Fibroblast of the conjunctiva (primary cell): ENCODE results near the gene GUCY2D.
A peak's percentile ranks its signal among the peaks of the same experiment; 100 is the strongest.
"Not testable (repeated sequence)": the region's sequence is repeated elsewhere in the genome, so short reads cannot be mapped to it uniquely, and the experiment has no call there.

Source experiments
- DNase-seq: peaks from one replicate; pipeline ENCODE4 v3.0.0-alpha.2; 2010; ENCODE audit warnings: low read depth

Gene GUCY2D

DNA sequence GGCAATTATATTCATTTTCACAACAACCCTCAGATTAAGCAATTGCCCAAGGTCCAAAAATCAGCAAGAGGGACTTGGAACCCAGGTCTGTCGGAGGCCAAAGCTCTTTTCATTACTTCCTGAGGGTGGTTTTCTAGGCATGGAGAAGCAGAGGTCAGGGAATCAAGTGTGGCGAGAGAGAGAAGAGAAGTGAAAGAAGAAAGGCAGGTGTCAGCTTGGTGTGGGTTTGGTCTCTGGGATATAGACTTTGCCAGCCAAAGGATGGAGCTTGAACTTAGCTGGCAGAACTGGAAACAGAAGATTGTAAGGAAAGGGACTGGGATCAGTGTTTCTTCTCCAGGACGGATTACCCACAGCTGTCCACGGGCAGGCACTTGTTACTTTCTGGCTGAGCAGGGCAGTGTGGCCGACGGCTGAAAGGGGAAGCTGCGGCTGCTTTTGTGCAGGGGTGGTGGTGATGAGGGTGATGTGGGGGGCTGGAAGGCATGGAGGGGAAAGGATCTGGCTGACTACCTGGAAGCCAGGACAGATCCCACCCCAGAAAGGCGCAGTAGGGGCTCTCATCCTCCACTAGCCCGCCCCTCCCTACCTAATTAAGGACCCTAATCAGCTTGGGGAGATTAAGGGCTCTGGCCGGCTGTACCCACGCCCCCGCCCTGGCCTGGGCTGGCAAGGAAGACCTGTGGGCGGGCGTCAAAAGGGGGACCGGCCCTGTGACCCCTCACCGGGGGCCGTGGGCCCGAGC, at the start of gene GUCY2D:
TSS of gene GUCY2D (plus strand) at position 640 of the 745 bp plus-strand sequence. CDS start 433 bp downstream, outside the sequence.
- no peak for DNase-seq

GRCh38 chr17:7953266-7953665, 49.1 kb upstream of the GUCY2D start:
- not testable (repeated sequence) for DNase-seq

DNA sequence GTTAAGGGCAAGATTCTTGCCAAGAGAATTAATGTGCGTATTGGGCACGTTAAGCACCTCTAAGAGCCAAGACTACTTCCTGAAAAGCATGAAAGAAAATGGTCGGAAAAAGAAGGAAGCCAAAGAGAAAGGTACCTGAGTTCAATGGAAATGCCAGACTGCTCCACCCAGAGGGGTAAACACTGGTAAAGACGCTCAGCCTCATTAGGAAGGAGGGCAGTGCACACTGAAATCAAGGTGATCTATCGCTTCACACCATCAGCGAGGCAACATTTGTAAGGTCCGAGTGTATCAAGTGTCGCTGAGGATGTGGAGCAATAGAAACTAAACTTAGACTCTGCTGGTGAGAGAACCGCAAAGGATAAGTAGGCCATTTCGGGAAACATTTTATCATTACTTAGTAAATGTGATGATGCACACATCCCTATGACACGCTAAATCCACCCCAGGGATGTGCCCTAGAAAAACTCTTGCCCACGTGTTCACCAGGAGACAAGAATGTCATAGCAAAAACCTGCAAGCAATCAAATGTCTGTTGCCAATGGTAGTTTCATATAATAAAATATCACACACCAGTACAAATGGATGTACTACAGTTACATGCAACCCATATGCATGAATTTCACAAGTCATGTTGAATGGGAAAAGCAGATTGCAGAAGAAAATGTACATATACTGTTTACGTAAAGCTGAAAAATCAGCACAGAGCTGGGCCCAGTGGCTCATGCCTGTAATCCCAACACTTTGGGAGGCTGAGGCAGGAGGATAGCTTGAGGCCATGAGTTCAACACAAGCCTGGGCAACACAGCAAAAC, 46.8 kb upstream of the GUCY2D start:
- DNase-seq, result no peak

DNA sequence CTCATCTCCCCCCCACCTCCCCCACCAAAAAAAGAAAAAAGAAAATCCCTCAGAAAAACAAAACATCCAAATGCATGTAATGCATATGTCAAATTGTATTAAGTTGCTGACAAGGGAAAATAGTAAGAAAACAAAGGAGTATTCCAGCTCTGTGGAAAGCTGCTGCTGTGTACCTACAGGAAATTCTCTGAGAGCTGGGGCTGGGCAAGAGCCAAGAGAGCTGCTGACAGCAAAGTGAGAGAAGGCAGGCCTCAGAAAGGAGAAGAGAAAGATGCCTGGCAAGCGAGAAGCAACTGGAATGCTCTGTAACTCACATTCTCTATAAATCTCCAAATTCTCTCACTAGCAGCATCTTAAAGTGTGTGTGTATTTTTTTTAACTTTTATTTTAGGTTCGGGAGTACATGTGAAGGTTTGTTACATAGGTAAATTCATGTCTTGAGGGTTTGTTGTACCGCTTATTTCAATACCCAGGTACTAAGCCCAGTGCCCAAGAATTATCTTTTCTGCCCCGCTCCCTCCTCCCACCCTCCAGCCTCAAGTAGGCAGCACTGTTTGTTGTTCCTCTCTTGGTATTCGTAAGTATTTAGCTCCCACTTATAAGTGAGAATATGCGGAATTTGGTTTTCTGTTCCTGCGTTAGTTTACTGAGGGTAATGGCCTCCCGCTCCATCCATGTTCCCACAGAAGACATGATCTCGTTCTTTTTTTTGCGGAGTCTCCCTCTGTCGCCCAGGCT, 46.0 kb upstream of the GUCY2D start:
- no peak for DNase-seq

DNA sequence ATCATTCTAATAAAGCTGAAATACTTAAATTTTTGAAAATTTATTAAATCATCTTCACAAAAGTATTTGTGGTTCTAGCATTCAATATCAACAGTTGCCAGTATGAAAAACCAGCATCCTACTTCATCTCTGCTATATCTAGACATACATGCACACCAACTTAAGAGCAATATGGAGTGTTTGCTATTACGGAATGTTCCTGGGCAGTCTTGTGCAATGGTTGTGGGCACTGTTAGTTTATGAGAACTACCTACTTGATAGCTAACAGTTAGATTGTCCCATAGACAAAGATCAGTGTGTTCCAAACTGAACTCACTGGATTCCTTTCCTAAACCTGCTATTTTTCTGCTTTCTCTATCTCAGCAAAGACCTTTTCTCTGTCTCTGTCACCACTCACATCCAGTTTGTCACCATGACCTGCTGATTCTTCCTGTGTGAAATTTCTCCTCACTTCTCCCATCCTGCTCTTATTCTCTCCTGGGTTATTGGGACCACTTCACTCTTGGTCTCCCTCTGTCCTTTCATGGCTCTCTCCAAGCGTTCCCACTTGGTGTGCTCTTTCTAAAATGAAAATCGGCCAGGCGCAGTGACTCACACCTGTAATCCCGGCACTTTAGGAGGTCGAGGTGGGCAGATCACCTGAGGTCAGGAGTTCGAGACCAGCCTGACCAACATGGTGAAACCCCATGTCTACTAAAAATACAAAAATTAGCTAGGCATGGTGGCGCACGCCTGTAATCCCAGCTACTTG, 42.7 kb upstream of the GUCY2D start:
- DNase-seq, result no peak

- DNase-seq, result no peak
Measured at GRCh38 chr17:7961421-7961820, 41.0 kb upstream of the GUCY2D start.

- DNase-seq, result no peak
Measured at GRCh38 chr17:7967751-7968150, 34.7 kb upstream of the GUCY2D start.

DNA sequence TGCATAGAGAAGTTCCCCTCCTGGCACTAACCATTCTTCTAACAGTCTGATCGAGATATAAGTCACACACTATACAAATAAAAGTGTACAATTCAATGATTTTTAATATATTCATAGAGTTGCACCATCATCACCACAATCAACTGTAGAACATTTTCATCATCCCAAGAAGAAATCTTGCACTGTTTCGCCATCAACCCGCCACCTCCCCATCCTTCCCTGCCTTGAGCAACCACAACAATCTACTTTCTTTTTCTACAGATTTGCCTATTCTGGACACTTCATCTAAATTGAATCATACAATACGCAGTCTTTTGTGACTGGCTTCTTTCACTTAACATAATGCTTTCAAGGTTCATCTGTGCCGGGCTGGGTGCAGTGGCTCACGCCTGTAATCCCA, 33.0 kb upstream of the GUCY2D start:
- DNase-seq, result no peak

- DNase-seq, result no peak
Measured at GRCh38 chr17:7971651-7972050, 30.8 kb upstream of the GUCY2D start.

GRCh38 chr17:7972131-7972785, 30.2 kb upstream of the GUCY2D start:
- DNase-seq, result no peak

DNA sequence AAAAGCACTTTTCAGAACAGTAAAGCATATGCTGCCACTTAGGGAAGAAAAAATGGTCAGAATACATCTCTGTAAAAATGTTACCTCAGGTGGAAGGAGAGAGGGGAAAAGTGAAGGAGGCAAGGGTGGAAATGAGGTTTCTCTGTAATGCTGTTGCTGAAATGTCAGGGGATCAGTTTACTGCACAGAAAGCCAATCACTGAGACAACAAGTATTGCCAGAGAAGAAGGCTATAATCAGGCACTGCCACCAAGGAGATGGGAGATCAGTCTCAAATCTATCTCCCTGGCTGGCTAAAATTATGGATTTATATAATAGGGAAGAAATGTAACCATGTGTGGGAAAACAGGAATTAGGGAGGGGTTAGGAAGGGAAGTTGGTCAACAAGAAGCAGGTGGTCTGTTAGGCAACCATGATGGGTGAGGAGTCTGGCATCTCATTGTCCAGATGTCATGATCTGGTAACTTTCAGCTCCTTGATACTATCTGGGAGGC, 27.7 kb upstream of the GUCY2D start:
- DNase-seq, result no peak

- no peak for DNase-seq
Measured at GRCh38 chr17:7977039-7977438, 25.4 kb upstream of the GUCY2D start.

DNA sequence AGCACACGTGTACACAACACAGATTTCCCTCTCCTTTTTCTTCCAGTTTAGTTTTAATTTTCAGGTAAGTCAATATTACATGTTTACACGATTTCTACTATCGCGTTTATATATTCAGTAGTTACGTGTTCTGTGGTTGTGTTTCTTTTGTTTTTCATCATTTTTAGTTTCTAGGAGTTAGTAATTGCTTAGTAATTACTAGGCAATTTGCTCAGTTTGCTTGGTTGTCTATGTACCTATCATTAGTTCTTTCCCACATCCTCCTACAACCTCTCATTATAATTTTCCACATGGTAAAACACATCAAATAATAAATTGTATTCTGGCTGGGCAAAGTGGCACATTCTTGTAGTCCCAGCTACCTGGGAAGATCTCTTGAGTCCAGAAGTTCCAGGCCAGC, 24.6 kb upstream of the GUCY2D start:
- no peak for DNase-seq

DNA sequence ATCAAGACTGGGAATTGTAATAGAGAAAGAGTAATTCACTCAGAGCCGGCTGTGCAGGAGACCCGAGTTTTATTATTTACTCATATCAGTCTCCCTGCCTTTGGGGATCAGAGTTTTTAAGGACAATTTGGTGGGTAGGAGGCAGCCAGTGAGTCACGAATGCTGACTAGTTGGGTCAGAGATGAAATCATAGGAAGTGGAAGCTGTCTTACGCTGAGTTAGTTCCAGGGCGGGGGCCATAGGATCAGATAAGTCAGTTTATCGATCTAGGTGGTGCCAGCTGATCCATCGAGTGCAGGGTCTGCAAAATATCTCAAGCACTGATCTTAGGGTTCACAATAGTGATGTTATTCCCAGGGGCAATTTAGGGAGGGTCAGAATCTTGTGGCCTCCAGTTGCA, 20.2 kb upstream of the GUCY2D start:
- DNase-seq, result no peak

DNA sequence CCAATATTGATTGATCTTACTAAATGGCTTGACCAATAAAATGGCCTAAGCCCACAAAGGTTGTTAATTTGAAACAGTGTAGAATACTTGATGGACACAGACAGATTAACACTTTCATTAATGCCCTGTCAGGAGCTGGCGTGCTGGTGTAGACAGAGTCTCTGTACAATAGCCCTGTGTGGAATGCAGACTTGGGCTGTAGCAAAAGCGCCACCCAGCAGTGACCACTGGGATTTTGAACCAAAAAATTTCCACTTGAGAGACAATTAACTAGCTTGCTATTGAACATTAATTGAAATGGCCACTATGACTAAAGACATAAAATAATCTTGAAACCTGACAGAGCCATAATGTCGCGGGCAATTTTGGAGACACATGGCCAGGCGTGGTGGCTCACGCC, 19.7 kb upstream of the GUCY2D start:
- DNase-seq, result no peak

DNA sequence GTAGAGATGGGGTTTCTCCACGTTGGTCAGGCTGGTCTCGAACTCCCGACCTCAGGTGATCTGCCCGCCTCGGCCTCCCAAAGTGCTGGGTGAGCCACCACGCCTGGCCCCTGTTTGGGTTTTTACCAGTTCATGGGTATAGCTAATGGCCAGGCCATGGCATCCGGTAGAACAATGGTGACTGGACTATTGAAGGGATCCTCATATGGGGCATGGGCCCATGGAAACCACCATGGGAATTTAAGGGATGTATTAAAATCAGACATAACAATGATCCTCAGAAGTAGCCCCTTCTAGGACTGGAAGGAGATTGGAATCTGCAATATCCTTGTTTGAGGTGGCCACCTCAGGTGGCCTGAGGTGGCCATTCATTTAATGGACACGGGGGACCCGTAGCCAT, 17.5 kb upstream of the GUCY2D start:
- no peak for DNase-seq

DNA sequence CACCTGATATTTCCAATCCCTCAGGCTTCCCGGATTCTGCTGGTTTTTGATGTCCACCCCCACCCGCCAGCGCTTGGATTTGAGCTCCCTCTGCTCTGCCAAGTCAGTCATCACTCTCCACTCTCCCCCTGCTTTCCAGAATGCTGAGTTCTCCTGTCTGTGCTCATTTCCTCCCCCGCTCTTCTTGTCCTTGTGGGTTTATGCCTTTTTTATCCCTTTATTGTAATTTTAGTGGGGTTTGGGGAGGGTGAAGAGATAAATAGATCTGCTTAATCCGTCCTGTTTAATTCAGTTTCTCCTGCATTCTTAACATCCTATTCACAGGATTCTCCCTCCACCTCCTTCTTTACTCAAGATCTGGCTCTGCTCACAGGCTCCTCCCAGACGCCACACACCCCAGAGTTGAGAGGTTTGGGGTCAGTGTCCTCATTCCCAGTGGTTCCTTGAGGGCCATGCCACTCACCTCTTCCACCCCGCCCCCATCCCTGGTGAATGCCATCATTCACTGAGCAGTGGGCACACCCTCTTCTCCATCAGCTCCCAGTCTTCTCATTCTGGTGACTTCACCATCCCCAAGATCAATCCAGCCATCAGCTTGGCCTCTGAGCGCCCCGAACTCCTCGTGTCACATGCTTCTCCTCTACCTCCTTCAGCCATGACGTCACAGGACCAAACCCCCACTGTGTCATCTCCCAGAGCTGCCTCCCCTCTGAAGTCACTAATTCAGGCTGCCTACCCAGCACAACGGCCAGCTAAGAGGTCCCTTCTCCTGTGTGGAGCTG, 15.1 kb upstream of the GUCY2D start:
- no peak for DNase-seq

GRCh38 chr17:7988750-7989178, 13.7 kb upstream of the GUCY2D start:
- peak; percentile 73 for DNase-seq

- DNase-seq, result no peak
Measured at GRCh38 chr17:7989781-7990655, 12.4 kb upstream of the GUCY2D start.
